GM04504 (cell line): Measurements from ENCODE around the gene TMEM198.

Experiments
- DNase-seq: peaks from one replicate; pipeline ENCODE4 v3.0.0-alpha.2; 2012; ENCODE audit warnings: low read depth

TMEM198 gene

DNA sequence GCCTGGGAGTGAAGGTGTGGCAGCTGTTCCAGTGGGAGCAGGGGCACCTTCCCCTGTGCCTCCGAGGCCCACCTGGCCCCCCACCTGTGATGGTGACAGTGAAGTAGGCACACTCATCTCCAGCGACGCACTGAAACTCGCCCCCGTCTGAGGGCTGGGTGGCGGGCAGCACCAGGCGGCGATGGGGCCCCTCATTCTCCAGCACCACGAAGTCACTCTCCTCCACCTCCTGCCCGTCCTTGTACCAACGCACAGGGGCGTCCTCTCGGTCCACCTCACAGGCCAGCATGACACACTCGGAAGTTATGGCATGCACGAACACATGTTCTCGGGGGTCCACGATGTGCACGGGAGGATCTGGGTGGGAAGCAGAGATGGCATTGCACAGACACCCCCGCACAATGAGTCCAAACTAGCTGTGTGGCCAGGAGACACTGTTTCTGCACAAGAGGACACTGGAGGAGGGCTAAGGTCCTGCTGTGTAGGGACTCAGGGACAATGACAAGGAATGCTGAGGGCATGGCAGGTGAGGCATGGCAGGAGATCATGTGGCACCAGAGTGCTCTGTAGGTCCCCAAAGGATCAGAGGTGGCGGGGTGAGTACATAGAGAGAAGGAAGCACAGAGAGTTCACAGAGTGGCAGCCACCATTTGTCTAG is 19.6 kb downstream of the TMEM198 start:
- no peak for DNase-seq

DNA sequence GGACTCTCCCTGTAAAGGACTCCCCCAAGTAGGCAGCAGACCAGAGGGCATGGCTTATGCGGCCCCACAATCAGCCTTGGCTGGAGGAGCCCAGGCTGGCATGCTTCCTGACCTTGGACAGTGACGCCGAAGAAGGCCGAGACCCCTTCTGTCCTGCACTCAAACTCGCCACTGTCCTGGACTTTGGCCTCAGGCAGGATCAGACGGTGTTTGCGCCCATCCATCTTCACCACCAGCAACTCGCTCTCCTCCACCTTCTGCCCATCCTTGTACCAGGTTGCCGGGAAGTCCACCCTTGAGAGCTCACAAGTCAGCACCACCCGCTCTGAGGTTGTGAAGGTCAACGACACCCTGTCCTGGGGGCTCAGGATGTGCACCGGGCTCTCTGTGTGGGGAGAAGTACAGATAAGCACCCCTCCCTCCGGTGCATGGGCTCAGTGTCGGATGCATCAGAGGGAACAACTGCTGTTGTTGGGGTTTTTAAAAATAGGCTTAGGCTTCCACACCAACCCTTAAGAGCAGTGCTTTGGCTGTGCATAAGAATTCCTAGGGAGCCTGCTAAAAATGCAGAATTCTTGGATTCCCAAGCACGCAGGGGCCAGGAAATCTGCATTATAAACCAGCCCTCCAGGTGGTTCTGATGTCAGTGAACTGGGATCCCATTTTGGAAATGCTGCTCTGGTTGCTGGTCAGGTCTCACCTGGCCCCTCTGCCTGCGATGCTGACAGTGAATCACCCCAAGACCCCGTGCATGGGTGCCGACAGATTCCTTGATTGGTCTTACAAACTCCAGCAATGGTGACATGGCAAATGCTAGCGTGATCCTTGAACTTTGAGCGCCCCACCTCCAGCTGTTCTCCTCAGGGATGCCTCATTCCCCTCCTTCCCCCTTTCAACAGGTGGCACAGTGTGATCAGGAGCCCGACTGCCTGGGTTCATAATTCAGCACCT is 21.6 kb downstream of the TMEM198 start:
- no peak for DNase-seq

DNA sequence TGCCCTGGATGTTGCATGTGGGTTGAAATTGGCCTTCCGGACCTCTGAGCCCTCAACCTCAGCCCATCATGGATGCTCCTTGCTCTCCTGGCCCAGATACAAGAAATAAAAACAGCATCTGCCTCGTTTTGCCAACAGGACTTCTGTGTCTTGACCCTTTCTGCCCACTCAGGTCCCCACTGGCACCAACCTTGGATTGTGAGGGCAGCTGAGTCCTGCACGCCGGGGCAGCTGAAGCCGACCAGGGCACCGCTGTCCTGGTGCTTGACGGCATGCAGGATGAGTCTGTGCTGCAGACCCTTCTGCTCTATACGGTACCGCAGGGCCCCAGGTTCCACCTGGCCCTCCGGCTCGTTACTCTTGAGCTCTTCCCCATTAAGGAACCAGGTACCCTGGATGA is 22.8 kb downstream of the TMEM198 start:
- no peak for DNase-seq

DNA sequence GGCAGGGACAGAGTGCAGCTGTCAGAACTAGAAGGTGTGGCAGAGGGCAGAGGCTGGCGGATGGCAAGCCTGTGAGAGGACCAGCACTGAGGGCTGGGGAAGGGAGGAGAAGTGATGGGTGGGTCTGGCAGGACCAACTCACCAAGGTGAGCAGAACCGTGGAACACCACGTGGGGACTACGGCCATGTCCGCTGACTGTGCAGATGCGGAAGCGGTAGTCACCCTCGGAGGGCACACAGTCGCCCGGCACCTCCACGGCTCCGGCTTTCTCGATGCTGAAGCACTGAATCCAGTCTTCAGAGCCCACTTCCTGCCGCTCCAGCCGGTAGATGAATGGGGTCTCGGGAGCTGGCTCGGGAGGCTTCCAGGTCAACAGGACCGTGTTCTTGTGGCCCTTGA is 23.3 kb downstream of the TMEM198 start:
- no peak for DNase-seq

DNA sequence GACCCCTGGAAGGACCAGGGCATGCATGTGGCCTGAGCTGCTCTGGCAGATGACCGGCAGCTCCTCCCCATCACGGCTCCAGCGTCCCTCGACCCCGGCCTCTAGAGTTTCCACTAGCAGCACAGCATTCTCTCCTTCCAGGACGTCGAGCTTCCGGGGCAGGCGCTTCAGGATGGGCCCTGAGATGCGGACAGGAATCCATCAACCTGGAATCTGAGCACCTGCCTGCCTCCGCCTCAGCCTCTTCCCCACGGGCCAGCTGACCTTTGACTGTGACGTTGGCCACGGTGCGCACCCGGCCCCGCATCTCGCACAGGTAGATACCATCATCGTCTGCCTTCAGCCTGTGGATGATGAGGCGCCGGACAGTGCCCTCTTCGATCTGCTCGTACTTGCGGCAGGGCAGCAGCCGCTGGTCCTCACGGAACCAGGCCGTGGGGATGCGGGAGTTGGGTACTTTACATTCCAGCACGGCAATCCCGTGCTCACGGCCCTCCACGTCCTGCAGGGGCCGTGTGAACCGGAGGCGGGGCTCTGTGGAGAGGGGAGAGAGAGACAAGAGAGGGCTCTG is 24.0 kb downstream of the TMEM198 start:
- no peak for DNase-seq

DNA sequence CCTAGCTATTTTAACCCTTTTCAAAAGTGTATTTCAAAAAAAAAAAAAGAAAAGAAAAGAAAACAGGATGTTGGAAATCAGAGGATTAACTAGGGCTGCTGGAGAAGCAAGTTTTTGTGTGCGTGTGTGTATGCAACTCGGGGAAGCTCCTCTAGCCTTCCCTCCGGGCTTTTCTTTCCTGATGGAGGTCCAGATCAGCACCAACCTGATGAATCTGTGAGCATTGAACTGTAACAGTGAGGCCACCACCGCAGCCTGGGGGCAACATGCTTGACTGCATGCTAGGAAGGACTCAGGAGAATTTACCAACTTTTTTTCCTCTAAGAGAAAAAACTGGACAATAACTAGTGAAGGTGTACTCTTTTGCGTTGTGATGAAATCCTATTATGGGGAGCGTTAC is 25.2 kb downstream of the TMEM198 start:
- DNase-seq, result no peak

DNA sequence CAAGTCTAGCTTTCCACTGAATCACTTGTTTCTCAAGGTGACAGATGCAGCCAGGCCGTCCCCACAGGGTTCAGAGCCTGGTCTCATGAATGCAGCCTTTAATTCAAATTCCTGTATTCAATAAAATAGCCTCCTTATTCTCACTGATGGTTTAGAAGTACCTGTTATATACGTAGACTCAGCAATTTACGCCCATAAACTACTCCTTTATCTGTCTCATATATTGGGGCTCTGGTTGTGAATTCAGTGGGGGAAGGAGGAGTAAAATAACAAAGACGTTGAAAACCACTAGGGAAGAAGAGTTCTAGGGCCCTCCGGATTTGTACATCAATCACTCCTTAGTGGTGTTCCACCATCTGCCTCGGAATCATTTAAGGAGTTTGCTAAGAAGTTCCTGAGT is 25.8 kb downstream of the TMEM198 start:
- no peak for DNase-seq

DNA sequence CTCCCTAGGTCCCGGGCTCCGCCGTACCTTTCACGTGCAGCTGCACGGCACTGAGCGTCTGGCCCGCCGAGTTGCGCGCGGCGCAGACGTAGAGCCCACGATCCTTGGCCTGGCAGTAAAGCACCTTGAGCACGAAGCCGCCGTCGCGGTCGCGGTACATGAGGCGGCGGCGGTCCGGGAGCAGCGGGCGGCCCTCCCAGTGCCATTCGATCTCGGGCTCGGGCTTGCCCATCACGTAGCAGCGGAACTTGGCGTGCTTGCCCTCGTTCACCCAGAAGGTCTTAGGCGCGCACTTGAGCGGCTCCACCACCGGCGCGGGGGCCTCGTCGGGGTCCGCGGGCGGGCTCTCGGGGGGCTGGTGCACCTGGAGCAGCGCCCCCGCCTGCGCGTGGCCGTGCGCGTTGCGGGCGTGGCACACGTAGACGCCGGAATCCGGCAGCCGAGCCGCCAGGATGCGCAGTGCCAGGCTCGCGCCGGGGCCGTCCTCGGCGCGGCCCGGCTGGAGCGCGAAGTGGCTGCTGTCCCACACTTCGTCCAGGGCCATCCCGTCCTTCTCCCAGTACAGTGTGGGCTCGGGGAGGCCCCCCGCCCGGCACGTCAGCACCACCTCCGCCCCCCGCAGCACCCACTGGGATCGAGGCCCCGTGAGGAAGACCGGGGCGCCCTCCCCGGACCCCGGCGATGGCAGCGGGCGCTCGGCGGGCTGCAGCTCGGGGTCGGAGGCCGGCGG is 26.5 kb downstream of the TMEM198 start:
- no peak for DNase-seq

DNA sequence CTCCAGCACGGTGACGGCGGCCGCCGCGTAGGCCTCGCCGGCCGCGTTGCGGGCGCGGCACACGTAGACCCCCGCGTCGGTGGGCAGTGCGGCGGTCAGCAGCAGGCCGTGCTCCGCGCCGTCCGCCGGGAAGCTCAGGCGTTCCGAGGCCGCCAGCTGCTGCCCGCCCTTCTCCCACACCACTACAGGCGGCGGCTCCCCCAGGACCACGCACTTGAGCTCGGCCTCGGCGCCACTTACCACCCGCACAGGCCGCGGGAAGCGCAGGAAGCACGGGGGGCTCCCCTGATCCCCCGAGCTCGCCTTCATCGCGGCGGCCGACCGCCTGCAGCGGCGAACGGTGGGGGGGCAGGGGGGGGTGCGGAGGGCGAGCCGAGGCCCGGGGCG is 27.1 kb downstream of the TMEM198 start:
- DNase-seq, result no peak

DNA sequence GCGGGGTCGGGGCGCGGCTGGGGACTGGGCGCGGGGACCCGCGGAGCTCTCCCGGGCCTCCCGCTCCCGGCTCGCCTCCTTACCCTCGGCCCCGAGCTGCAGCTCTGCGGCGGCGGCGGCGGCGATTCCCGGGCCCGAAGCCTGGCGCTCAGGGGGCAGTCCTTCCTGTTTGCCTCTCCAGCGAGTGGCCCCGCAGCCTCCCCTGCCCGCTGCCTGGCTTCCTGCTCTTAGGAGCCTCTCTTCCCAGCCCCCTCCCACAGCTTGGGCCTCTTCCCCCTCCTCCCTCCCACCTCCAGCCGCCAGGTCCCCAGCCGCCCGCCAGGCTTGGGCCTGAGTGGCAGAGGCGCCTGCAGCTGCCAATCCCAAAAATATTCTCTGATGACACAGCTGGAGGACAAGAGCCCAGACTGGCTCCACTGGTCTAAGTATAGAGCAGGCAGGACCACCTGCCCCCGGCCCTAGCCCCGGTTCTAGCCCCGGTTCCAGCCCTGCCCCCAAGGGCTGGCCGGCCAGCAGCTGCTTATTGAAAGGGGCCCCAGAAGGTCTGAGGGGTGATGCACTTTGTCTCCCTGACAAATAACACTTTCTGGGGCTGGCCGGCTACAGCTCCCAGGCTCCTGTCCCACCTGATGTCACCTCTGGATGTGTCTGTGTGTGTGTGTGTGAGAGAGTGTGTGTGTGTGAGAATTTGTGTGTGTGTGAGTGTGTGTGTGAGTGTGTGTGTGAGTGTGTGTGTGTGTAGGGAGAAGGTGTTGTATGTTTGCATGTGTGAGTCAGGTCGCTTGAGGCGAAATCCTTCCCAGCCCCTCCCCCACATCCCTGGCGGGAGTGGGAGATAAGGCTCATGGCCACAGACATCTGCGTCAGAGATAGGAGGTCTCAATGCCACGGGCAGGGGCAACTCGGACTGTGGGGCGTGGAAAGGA is 27.7 kb downstream of the TMEM198 start, which contains the start of gene OBSL1:
Gene OBSL1, minus strand, starts transcription at position 229 of the 926 bp plus-strand sequence. CDS start 307 bp downstream, outside the sequence.
- DNase-seq, result no peak

DNA sequence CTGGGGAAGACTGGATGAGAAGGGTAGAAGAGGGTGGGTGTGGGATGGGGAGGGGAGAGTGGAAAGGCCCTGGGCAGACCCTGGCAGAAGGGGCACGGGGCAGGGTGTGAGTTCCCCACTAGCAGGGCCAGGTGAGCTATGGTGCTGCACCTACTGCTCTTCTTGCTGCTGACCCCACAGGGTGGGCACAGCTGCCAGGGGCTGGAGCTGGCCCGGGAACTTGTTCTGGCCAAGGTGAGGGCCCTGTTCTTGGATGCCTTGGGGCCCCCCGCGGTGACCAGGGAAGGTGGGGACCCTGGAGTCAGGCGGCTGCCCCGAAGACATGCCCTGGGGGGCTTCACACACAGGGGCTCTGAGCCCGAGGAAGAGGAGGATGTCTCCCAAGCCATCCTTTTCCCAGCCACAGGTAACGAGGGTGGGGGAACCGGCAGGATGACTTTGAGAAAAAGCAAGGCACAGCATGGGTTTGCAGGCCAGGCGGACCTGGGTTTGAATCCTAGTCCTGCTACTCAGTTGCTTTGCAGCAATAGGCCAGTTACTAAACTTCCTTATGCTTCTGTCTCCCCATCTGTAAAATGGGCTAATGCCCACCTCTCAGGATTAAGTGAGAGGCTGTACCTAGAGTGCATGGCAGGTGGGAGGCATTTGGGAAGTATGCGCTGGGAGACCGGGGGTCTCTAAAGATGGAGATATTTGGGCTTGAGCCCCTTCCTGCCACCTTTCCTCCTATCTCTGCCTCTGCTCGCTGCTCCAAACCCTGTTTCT is 28.6 kb downstream of the TMEM198 start, which contains the start of gene INHA:
Gene INHA, plus strand, starts transcription at position 74 of the 765 bp plus-strand sequence. Its CDS starts 65 bp downstream, at position 139.
- no peak for DNase-seq

DNA sequence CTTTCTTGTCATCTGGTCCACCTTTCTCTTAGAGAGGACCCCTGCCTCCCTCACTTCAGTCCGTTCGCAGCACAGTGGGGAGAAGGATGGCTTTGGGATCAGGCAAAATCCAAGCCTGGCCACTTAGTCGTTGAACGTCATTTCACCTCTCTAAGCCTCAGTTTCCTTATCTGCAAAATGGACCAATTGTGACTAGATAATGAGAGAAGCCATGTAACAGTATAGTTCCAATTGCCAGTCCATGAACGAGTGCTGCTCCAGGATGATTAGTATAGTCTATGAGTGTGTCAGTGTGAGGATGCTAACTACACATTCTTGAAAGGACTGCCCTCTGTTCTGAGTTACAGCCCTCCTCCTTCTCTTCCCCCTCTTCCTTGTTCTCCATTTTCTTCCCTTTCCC is 29.3 kb downstream of the TMEM198 start:
- no peak for DNase-seq

DNA sequence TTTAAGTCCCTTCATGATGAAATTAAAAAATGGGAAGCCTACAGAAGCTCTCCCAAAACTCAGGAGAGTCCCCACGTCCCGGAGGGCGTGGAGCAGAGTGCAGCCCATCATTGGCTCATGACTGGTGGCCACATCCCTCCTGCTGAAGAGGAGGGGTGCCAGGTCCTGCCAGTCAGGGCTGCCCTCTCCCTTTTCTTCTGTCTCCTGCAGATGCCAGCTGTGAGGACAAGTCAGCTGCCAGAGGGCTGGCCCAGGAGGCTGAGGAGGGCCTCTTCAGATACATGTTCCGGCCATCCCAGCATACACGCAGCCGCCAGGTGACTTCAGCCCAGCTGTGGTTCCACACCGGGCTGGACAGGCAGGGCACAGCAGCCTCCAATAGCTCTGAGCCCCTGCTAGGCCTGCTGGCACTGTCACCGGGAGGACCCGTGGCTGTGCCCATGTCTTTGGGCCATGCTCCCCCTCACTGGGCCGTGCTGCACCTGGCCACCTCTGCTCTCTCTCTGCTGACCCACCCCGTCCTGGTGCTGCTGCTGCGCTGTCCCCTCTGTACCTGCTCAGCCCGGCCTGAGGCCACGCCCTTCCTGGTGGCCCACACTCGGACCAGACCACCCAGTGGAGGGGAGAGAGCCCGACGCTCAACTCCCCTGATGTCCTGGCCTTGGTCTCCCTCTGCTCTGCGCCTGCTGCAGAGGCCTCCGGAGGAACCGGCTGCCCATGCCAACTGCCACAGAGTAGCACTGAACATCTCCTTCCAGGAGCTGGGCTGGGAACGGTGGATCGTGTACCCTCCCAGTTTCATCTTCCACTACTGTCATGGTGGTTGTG is 30.9 kb downstream of the TMEM198 start:
- no peak for DNase-seq

DNA sequence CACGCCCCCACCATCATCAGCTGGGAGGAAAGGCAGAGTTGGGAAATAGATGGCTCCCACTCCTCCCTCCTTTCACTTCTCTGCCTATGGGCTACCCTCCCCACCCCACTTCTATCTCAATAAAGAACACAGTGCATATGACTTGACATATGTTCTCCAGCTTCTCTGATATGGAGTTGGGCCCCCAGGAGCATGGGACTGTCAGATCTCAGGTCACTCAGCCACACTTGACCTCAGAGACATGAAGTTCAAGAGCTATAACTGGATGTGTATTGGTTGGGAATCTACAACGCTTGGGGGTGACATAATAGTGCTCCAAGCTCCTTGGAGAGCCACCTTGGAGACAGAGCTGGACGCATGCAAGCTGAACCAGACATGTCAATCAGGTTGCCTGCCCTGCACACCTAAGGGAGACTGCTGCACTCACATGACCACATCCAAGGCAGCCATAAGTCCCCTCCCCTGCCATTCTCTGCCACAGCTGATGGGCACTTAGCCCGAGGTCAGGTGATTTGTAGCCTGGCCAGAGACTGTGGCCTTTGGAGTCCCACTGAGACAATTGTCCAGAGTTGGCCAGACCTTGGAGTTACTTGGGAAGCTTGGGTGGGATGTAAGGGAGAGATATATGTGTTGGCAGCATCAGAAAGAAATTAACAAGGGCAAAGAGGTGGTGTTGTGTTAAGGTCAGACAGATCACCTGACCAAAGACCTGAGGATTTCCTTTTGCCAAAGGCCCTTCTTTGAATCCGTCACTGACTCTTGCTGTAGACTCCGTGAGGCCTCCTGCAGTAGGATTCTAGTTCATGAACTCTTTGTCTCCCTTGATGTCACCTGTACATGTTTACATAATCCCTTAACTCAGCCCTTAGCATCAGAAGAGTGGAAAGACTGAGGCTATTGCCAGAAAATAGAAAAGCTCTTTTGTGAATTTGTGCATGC is 32.0 kb downstream of the TMEM198 start:
- DNase-seq, result no peak

DNA sequence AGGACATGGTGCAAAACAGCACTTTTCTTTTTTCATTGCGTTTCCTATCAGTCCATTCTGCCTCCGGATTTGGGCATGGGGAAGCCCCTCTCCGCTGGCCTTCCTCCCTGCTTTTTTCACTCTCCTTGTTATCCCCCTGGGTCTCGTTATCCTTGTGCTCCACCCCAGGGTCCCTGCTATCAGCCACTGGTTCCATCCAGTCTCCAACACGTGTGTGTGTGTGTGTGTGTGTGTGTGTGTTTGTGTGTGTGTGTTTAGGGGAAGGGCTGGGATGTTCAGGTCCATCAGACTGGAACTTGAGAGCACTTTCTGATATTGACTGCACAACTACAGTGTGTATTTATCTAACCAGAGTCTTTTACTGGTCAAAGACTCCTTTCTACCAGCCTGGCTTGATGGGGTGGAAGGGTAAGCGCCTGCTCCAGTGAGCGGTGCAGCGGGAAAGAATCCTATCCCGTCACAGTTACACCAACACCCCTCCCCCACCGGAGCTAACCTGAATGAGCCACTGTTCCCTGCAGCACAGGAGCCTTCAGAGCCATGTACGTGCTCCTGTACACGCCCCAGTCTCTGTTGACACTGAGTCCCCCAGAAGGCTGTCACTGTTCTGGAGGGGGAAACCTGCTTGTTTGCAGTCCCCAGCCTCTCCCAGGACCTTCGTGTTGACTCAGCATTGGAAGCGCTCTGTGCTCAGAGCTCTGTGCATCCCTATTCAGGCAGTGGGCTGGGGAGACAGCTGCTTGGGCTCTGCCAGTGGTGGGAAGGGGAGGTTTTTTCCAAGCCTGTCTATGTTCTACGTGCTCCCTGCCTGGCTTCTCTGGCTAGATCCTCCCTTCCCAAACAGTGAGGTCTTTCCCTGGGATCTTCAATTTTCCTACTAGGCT is 32.9 kb downstream of the TMEM198 start:
- DNase-seq, result no peak

DNA sequence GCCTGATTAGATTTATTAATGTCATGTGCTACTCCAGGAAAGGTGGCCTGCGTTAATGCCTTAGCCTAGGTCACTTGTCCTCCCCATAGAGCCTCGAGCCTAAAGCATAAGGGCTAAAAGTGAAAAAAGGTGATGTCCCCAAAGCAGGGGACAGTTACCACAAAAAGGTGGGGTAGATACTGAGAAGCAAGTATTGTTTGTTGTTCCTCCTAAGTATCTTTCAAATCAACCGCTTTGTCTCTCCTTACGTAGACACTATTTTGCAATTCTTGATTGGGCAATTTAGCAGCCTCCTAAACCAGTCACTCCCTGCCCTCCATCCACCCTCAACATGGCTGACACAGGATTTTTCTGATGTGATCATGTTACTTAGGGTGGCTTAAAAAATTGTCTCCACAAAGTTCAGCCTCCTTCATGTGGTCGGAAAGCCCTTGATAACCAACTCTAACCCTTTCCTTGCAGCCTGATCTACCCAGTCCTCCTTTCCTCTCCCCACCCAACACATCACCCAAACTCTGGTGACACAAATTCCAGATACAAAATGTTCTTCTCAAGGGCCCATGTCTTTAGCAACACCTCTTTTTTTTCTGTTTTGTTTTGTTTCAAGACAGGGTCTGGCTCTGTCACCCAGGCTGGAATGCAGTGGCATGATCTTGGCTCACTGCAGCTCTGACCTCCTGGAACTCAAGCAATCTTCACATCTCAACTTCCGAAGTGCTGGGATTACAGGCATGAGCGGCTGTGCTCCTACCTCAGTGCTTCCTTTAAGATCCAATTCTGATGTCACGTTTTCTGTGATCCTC is 35.2 kb downstream of the TMEM198 start:
- no peak for DNase-seq
